ENCODE results near the gene ANKUB1.

ANKUB1 gene

GRCh38 chr3:149808209-149808829, 16.0 kb upstream of the ANKUB1 start:
- peak; percentile 67 to 76 for DNase-seq

GRCh38 chr3:149806171-149806778, 13.9 kb upstream of the ANKUB1 start:
- no peak for DNase-seq

- no peak for DNase-seq
These were observed 9.3 kb upstream of the ANKUB1 start for GRCh38 chr3:149801639-149802038.

GRCh38 chr3:149801195-149801594, 8.8 kb upstream of the ANKUB1 start:
- DNase-seq: no peak

GRCh38 chr3:149800693-149801092, 8.3 kb upstream of the ANKUB1 start:
- no peak for DNase-seq

- no peak for DNase-seq
These were observed 3.7 kb upstream of the ANKUB1 start for GRCh38 chr3:149796026-149796425.

GRCh38 chr3:149790698-149791097, 1.7 kb downstream of the ANKUB1 start:
- no peak for DNase-seq

- no peak for DNase-seq
These were observed 2.1 kb downstream of the ANKUB1 start for GRCh38 chr3:149790268-149790667.

GRCh38 chr3:149784064-149784704, 8.2 kb downstream of the ANKUB1 start:
- DNase-seq: no peak

- DNase-seq: peak; percentile 81 to 88
These were observed 8.8 kb downstream of the ANKUB1 start for GRCh38 chr3:149783576-149783975.

GRCh38 chr3:149781741-149782140, 10.6 kb downstream of the ANKUB1 start:
- no peak for DNase-seq

- DNase-seq: peak; percentile 30 to 58
These were observed 11.1 kb downstream of the ANKUB1 start for GRCh38 chr3:149781211-149781610.

- DNase-seq: no peak
These were observed 14.7 kb downstream of the ANKUB1 start for GRCh38 chr3:149777414-149778214.

GRCh38 chr3:149776170-149776569, 16.2 kb downstream of the ANKUB1 start:
- DNase-seq: no peak

GRCh38 chr3:149772861-149773260, 19.5 kb downstream of the ANKUB1 start:
- no peak for DNase-seq

GRCh38 chr3:149771652-149772271, 20.6 kb downstream of the ANKUB1 start:
- peak; percentile 31 to 52 for DNase-seq

- no peak for DNase-seq
These were observed 22.1 kb downstream of the ANKUB1 start for GRCh38 chr3:149770246-149770645.

- DNase-seq: no peak
These were observed 23.6 kb downstream of the ANKUB1 start for GRCh38 chr3:149768704-149769103.

GRCh38 chr3:149767720-149768119, 24.6 kb downstream of the ANKUB1 start:
- DNase-seq: no peak

GRCh38 chr3:149765762-149766334, 26.5 kb downstream of the ANKUB1 start:
- peak; percentile 31 to 70 for DNase-seq

- DNase-seq: no peak
These were observed 28.1 kb downstream of the ANKUB1 start for GRCh38 chr3:149764302-149764701.

GRCh38 chr3:149763565-149764195, 28.7 kb downstream of the ANKUB1 start:
- no peak for DNase-seq

All from Kasumi-1 (cell line).